Measurements from ENCODE around the gene MAP2K6.

MAP2K6 gene

DNA sequence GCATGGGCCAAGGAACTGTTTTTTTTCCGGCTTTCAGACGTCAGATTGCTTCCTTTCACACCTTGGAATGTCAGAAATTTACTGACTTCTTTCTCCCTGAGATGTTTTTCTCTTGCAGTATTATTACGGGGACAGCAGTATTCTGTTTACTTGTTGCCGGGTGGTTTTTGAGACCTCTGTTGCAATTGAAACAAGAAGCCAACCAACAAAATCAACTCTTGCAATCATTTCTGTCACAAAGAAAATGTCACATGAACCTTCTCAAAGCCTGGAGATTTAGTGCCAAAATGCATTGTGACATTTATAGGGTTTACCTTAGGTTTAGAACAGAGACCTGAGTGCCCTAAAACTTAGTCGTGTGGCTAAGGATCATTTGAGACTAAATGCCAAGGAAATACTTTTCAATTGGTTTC, 174.3 kb downstream of the MAP2K6 start:
- TF ChIP-seq, protein P1, sequence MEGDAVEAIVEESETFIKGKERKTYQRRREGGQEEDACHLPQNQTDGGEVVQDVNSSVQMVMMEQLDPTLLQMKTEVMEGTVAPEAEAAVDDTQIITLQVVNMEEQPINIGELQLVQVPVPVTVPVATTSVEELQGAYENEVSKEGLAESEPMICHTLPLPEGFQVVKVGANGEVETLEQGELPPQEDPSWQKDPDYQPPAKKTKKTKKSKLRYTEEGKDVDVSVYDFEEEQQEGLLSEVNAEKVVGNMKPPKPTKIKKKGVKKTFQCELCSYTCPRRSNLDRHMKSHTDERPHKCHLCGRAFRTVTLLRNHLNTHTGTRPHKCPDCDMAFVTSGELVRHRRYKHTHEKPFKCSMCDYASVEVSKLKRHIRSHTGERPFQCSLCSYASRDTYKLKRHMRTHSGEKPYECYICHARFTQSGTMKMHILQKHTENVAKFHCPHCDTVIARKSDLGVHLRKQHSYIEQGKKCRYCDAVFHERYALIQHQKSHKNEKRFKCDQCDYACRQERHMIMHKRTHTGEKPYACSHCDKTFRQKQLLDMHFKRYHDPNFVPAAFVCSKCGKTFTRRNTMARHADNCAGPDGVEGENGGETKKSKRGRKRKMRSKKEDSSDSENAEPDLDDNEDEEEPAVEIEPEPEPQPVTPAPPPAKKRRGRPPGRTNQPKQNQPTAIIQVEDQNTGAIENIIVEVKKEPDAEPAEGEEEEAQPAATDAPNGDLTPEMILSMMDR (IDR thresholded peaks at IDR 0.05; ENCODE audit: unreplicated experiment in 3 of 3): no peak

DNA sequence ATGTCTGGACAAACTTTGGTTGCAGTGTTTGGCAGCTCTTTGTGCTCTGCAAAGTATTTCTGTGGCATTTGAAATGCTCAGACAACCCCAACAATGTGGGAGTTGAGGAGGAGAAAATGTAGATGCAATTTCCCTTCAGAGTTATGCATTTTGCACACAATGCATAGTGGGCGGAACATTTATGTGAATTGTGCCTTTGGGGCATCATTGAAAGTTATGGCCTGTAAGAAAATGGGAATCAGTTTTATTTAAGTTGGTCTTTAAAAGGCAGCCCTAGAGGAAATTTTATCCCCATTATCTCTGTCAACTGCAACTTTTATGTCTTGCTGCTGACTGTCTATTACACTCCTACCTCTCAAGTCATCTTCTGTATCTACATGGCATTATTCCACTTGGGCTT, 176.2 kb downstream of the MAP2K6 start:
- H3K27me3 Mint-ChIP-seq (ENCODE audit: low read depth): no peaks in the 10 kb centered on the region
- no peak overlapping the region for H3K4me3 Mint-ChIP-seq
- H3K9me3 Mint-ChIP-seq: no peaks in the 10 kb centered on the region
- H3K4me1 Mint-ChIP-seq: no peaks in the 10 kb centered on the region
- H3K27ac Mint-ChIP-seq: no peak overlapping the region
- TF ChIP-seq, protein P1 (IDR thresholded peaks at IDR 0.05; ENCODE audit: unreplicated experiment in 3 of 3): no peak
- no peaks in the 10 kb centered on the region for H3K36me3 Mint-ChIP-seq (ENCODE audit: low read depth)

More for the DNA sequence above, 174.3 kb downstream of the MAP2K6 start:
- Mint-ChIP-seq H3K27ac (no peak overlapping the region), H3K27me3 (ENCODE audit: low read depth) (no peaks in the 10 kb centered on the region), H3K4me1 (no peaks in the 10 kb centered on the region), H3K4me3 (no peak overlapping the region), H3K9me3 (no peaks in the 10 kb centered on the region), H3K36me3 (ENCODE audit: low read depth) (no peaks in the 10 kb centered on the region)

DNA sequence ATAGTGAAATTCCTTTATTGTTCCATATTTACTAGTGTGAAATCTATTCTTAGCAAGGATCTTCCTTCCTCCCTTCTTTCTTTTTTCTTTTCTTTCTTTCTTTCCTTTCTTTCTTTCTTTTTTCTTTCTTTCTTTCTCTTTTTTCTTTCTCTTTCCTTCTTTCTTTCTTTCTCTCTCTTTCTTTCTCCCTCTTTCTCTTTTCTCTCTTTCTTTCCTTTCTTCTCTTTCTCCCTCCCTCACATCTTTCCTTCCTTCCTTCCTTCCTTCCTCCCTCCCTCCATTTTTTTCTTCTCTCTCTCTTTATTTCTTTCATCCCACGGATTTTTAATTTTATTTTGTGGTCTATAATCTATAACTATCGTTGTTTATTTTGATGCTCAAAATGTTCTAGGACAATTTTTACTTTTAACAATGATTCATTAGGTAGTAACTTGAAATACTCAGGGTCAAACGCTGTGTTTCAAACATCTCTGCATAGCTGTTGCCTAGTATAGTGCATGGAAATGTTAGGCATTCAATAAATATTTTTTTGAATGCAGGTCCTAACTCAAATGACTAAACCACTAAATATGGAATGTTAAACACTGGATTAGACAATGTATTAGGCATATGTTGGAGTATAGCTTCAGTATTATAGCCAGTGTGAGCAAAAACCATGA, 178.3 kb downstream of the MAP2K6 start:
- Mint-ChIP-seq H3K27ac (no peak overlapping the region), H3K27me3 (ENCODE audit: low read depth) (no peaks in the 10 kb centered on the region), H3K36me3 (ENCODE audit: low read depth) (no peaks in the 10 kb centered on the region), H3K4me3 (no peak overlapping the region), H3K9me3 (no peaks in the 10 kb centered on the region), H3K4me1 (no peaks in the 10 kb centered on the region)
- TF ChIP-seq, protein P1 (IDR thresholded peaks at IDR 0.05; ENCODE audit: unreplicated experiment in 3 of 3): no peak

DNA sequence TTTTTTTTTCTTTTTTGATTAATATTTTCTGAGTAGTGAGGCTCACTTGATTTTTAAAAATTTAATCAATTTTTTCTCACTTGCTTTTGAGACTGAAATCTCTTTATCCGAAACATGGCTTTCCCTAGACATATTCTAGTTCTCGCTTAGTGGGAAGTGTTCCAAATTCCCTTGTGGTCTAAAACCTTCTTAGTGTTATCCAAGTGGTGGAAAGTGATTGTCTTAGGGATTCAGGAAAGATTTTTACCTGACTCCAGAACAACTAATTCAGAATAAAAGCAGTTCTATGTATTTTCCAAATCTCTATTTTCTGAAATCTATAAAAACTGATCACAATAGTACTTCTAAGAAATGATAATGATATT, 178.8 kb downstream of the MAP2K6 start:
- H3K27me3 Mint-ChIP-seq (ENCODE audit: low read depth): no peaks in the 10 kb centered on the region
- TF ChIP-seq, protein P1 (IDR thresholded peaks at IDR 0.05; ENCODE audit: unreplicated experiment in 3 of 3): no peak
- no peak overlapping the region for H3K4me3 Mint-ChIP-seq
- H3K9me3 Mint-ChIP-seq: no peaks in the 10 kb centered on the region
- no peaks in the 10 kb centered on the region for H3K4me1 Mint-ChIP-seq
- no peaks in the 10 kb centered on the region for H3K36me3 Mint-ChIP-seq (ENCODE audit: low read depth)
- H3K27ac Mint-ChIP-seq: no peak overlapping the region

DNA sequence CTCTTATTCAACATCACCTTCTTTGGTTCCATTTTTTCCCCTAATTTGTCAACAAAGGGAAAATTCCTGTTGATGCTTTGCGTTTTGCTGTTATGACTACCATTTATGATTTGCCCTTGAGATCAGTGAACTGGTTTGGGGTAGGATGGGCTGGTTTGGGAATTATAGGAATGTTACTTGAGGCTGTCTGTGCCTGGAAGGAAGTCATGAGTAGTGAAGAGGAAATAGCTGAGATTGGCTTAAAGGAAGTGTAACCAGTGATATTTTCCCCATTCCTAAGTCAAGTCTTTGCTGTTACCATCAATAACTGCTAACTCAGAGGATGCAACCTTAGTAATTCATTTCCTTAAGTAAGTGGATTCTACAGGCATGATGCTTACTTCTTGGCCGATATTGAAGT, 179.2 kb downstream of the MAP2K6 start:
- TF ChIP-seq, protein P1 (IDR thresholded peaks at IDR 0.05; ENCODE audit: unreplicated experiment in 3 of 3): no peak
- no peak overlapping the region for H3K27ac Mint-ChIP-seq
- H3K9me3 Mint-ChIP-seq: no peaks in the 10 kb centered on the region
- H3K27me3 Mint-ChIP-seq (ENCODE audit: low read depth): no peaks in the 10 kb centered on the region
- H3K4me3 Mint-ChIP-seq: no peak overlapping the region
- H3K36me3 Mint-ChIP-seq (ENCODE audit: low read depth): no peaks in the 10 kb centered on the region
- H3K4me1 Mint-ChIP-seq: no peaks in the 10 kb centered on the region

DNA sequence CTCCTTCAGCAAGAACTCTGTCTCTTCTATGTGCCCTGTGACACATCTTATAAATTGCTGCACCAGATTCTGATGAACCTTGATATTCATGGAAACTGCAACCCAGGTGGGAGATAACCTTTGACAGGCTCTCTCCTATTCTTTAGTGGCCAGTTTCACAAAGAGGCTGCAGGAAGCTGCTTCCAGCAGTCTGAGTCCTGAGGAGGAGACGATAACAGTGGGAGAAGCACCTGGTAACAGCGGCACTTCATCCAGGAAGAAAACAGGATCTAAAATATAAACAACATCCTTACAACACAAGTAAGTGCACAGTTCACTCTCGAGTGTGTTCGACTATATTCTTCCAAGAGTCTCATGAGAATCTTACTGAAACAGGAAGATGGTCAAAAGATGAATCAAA, 180.1 kb downstream of the MAP2K6 start:
- H3K4me3 Mint-ChIP-seq: no peak overlapping the region
- H3K27me3 Mint-ChIP-seq (ENCODE audit: low read depth): no peaks in the 10 kb centered on the region
- H3K9me3 Mint-ChIP-seq: no peaks in the 10 kb centered on the region
- no peaks in the 10 kb centered on the region for H3K36me3 Mint-ChIP-seq (ENCODE audit: low read depth)
- TF ChIP-seq, protein P1 (IDR thresholded peaks at IDR 0.05; ENCODE audit: unreplicated experiment in 3 of 3): no peak
- H3K27ac Mint-ChIP-seq: no peak overlapping the region
- no peaks in the 10 kb centered on the region for H3K4me1 Mint-ChIP-seq

All from nephron (organoid).